Common myeloid progenitor, CD34-positive (primary cell): ENCODE results near the gene NOTO.

Experiments
- CTCF ChIA-PET: fragments of 350-600 bp; sonication (Branson Sonifier 250); formaldehyde crosslinking; loops from one replicate; lab custom pipeline; 2021; ENCODE audit warnings: antibody characterized with exemption; lab: Charles Lee
- POLR2A ChIA-PET: fragments of 350-600 bp; sonication (Branson Sonifier 250); formaldehyde crosslinking; loops from one replicate; lab custom pipeline; 2021; ENCODE audit warnings: antibody characterized with exemption; lab: Charles Lee
- DNase-seq, 3 donors: peaks; one replicate each; pipeline versions ENCODE4 v3.0.0 to v3.0.0-alpha.2; 2013
- H3K27ac ChIP-seq, 2 experiments: 1 replicate in 1 of 2; 2 replicates in 1 of 2; pipeline ENCODE4 v1.7.0; 2013; ENCODE audit warnings: inconsistent platforms in 2 of 2, low read length in 2 of 2, mild to moderate bottlenecking in 2 of 2, low read depth in 1 of 2, moderate library complexity in 1 of 2; ENCODE audit not compliant: severe bottlenecking in 2 of 2, insufficient read depth in 1 of 2, poor library complexity in 1 of 2
- H3K27me3 ChIP-seq, 5 experiments: replicated peaks in 2 of 5; 1 replicate in 3 of 5; 2 replicates in 2 of 5; pipeline versions ENCODE4 v1.6.1 to v1.7.0; 2013; ENCODE audit warnings: low read length in 4 of 5, mild to moderate bottlenecking in 2 of 5, moderate library complexity in 2 of 5, inconsistent platforms in 1 of 5; ENCODE audit not compliant: insufficient read depth in 5 of 5, control insufficient read depth in 4 of 5
- H3K36me3 ChIP-seq, 4 experiments: 1 replicate in 2 of 4; 2 replicates in 2 of 4; pipeline versions ENCODE4 v1.6.1 to v1.7.0; 2013; ENCODE audit warnings: low read length in 3 of 4, control low read depth in 1 of 4, mild to moderate bottlenecking in 1 of 4; ENCODE audit not compliant: control insufficient read depth in 4 of 4, insufficient read depth in 4 of 4
- H3K4me1 ChIP-seq, 4 experiments: 1 replicate in 3 of 4; 2 replicates in 1 of 4; pipeline versions ENCODE4 v1.6.1 to v1.7.1; 2013; ENCODE audit warnings: low read length in 3 of 4, mild to moderate bottlenecking in 3 of 4, control low read depth in 1 of 4, inconsistent platforms in 1 of 4, moderate library complexity in 1 of 4; ENCODE audit not compliant: control insufficient read depth in 4 of 4, insufficient read depth in 4 of 4; ENCODE audit errors: control extremely low read depth in 1 of 4
- H3K4me3 ChIP-seq, 7 experiments: 1 replicate in 4 of 7; 2 replicates in 3 of 7; pipeline versions ENCODE4 v1.5.1 to v1.7.0; 2013; ENCODE audit warnings: mild to moderate bottlenecking in 7 of 7, low read length in 6 of 7, moderate library complexity in 6 of 7, inconsistent platforms in 2 of 7, low read depth in 2 of 7, control low read depth in 1 of 7; ENCODE audit not compliant: insufficient read depth in 4 of 7, control insufficient read depth in 1 of 7; ENCODE audit errors: extremely low read depth in 1 of 7
- H3K9me3 ChIP-seq, 5 experiments: 1 replicate in 4 of 5; 2 replicates in 1 of 5; pipeline versions ENCODE4 v1.6.1 to v1.7.1; 2013; ENCODE audit warnings: low read length in 4 of 5, mild to moderate bottlenecking in 2 of 5, inconsistent platforms in 1 of 5, low read depth in 1 of 5, moderate library complexity in 1 of 5; ENCODE audit not compliant: control insufficient read depth in 4 of 5, insufficient read depth in 2 of 5; ENCODE audit errors: control extremely low read depth in 1 of 5
- WGBS: methylation state at CpG from one replicate; pipeline ENCODE4 v1.1.5; 2013; ENCODE audit not compliant: insufficient coverage; 5-methylcytosine and 5-hydroxymethylcytosine counted together

The NOTO gene

GRCh38 chr2:73260338-73260984 is 58.1 kb downstream of the NOTO start:
- ChIA-PET POLR2A (no interaction called here), CTCF (interaction anchor here (1.3 kb wide), 1 partner anchor 27 kb away, joined by 3 read pairs; the partner anchor contains the start of genes CCT7 and PRADC1)
- H3K27me3 ChIP-seq, result no peaks in the 10 kb centered on the region
- H3K4me1 ChIP-seq, result peaks cover 0 to 10% (median 0%) of the 10 kb centered on the region in 4 experiments
- peak in 2 of 3 donors; percentile 43 to 45 for DNase-seq
- H3K4me3 ChIP-seq, result no peak overlapping the region
- H3K36me3 ChIP-seq, result peaks cover 0 to 73% (median 40%) of the 10 kb centered on the region in 4 experiments
- no peak overlapping the region for H3K27ac ChIP-seq
- no peaks in the 10 kb centered on the region for H3K9me3 ChIP-seq
- 86% methylated on average over 5 of the region's 17 CpGs for WGBS
